GM12864 (cell line): ENCODE results near the gene CSNK1A1.

ENCODE experiments used
- DNase-seq: peaks from one replicate; pipeline ENCODE4 v3.0.0-alpha.2; 2011; ENCODE audit warnings: low read depth
- H3K4me3 ChIP-seq: 2 replicates; pipeline ENCODE4 v1.5.1; 2011; ENCODE audit warnings: mild to moderate bottlenecking, low read depth, low read length, control low read depth
- TF ChIP-seq, protein P1 (sequence below): IDR thresholded peaks from 2 replicates; pipeline ENCODE4 v1.5.1; 2011; ENCODE audit warnings: low read depth, mild to moderate bottlenecking, moderate library complexity, low read length, control low read depth, inconsistent platforms; ENCODE audit errors: missing control alignments

Gene CSNK1A1

DNA sequence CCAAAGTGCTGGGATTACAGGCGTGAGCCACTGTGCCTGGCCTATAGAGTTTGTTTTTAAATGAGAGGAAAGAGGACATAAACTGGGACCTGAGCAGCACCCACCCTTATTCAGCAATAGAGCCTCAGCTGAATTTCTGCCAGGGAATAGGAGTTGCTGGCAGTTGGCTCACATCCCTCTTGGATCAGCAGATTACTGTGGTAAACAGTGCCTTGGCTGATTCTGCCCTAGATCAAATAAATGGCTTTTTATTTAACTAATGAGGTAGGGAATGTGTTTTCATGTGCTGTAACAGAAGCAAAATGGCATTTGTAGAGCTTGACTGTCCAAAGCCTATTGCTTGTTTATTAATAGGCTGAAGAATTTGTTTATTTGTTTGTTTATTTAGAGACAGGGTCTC is 32.2 kb upstream of the CSNK1A1 start:
- TF ChIP-seq, protein P1, sequence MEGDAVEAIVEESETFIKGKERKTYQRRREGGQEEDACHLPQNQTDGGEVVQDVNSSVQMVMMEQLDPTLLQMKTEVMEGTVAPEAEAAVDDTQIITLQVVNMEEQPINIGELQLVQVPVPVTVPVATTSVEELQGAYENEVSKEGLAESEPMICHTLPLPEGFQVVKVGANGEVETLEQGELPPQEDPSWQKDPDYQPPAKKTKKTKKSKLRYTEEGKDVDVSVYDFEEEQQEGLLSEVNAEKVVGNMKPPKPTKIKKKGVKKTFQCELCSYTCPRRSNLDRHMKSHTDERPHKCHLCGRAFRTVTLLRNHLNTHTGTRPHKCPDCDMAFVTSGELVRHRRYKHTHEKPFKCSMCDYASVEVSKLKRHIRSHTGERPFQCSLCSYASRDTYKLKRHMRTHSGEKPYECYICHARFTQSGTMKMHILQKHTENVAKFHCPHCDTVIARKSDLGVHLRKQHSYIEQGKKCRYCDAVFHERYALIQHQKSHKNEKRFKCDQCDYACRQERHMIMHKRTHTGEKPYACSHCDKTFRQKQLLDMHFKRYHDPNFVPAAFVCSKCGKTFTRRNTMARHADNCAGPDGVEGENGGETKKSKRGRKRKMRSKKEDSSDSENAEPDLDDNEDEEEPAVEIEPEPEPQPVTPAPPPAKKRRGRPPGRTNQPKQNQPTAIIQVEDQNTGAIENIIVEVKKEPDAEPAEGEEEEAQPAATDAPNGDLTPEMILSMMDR: no peak
- no peak for DNase-seq
- H3K4me3 ChIP-seq: no peak overlapping the region

DNA sequence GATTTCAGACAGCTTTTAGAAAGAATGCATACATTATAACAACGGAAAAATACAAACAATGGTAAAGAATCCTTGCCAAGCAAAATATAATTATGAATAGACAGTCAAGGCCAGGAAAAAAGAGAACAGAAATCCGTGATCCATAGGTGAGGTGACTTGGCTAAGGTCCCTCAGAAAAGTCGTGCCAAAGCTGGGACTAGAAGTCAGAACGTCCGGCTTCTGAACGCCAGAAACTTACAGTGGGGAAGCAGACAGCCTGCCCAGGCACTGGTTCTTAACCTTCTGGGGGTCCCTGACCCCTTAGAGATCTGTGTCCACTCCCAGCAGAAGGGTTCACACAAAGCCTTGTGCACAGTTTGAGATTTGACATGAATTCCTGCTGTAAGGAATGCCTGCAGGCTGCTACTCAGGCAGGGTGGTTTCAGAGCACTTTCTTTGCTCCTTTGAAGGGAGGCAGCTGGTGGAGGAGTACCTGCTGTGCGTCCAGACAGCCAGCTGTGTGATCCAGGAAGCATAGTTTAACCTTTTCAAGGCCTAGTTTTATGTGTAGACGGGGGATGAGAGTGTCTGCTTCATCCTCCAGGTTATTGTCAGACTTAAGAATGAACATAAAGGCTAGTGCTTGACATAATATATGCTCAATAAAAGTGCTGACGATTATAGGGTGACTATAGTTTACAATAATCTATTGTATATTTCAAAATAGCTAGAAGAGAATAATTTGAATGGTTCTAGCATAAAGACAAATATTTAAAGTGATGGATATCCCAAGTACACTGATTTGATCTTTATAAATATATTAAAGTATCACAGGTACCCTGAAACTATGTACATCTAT is 30.9 kb upstream of the CSNK1A1 start:
- H3K4me3 ChIP-seq: no peak overlapping the region
- DNase-seq: no peak
- TF ChIP-seq, protein P1: no peak

DNA sequence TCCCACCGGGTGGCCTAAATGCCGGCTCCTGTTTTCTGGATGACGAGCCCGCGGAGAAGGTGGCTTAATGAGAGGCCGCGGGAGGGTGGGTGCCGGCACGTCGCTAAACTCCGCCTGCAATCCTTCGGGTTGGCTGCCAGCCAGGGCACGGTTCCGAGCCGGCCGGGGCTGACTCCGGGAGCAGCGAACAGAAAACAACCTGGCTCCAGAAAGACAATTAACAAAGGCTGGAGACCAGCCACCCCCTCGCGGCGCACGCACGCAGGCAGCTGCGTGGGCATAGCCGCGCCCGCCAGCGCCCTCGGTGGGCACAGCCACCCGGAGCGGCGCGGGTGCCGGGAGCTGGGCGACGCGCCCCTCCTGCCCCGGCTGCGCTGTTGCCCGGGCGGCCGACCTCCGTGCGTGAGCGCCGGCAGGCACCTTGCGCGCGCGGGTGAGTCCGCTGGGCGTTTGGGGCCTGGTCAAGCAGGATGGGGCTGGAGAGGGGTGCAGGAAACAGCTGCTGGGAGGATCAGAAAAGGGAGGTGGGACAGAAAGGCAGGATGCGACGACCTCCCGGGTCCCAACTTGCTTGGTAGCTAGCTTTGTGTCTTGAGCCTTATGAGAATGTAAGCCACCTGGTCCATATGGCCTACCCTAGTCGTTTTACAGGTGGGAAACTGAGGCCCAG is 30.1 kb upstream of the CSNK1A1 start, which contains the start of gene ARHGEF37:
TSS of gene ARHGEF37 (plus strand) at position 307 of the 670 bp plus-strand sequence. CDS start 16,272 bp downstream, outside the sequence.
- TF ChIP-seq, protein P1: no peak
- no peak for DNase-seq
- H3K4me3 ChIP-seq: peak within 1 kb of the TSS; percentile 50

DNA sequence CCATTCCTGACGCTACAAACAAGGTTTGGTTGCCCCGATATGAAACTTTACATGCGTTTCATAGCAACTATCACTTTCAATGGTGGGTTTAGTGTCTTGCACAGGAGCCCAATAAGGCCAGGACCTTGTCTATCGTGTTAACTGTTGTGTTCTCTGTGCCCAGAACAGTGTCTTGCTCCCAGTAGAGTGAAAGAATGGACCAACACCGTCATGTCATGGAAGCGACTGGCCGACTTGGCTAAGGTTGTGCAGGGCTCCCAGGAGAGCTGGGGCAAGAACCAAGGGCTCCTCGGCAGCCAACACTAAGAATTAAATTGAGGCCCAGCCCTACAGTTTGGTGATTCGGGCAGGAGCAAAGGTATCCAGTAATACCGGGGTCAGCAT is 29.6 kb upstream of the CSNK1A1 start:
- peak overlapping the region; percentile 50 for H3K4me3 ChIP-seq
- TF ChIP-seq, protein P1: no peak
- DNase-seq: no peak

DNA sequence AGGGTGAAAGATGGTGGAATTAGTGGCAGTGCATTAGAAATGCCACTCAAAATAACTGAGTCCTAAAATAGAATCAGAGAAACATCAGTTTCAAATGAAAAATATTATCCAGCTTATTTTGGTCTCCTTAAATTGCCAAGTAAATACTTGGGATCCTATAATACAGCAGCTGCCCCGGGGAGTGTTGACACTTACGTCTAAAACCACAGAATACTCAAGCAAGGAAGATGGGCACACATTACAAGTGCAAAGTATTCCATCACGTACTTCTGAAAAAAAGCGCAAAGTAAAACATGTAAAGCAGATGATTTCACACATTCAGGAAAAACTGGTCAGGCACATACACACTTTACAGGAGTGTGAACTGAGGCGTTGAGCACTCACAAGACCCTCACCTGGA is 27.7 kb upstream of the CSNK1A1 start:
- TF ChIP-seq, protein P1: no peak
- DNase-seq: no peak
- H3K4me3 ChIP-seq: no peak overlapping the region

DNA sequence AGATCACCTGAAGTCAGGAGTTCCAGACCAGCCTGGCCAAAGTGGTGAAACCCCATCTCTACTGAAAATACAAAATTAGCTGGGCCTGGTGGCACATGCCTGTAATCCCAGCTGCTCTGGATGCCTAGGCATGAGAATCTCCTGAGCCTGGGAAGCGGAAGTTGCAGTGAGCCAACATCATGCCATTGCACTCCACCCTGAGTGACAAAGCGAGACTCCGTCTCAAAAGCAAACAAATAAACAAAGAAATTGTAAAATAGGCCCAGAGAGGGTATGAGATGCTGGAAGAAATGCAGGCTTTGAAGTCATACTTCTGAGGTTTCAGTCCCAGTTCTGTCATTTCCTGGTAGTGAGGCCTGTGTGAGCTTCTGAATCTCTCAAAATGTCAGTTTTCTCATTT is 24.8 kb upstream of the CSNK1A1 start:
- no peak overlapping the region for H3K4me3 ChIP-seq
- TF ChIP-seq, protein P1: no peak
- no peak for DNase-seq
